Measurements from ENCODE around the gene AKNAD1.

Gene AKNAD1

DNA sequence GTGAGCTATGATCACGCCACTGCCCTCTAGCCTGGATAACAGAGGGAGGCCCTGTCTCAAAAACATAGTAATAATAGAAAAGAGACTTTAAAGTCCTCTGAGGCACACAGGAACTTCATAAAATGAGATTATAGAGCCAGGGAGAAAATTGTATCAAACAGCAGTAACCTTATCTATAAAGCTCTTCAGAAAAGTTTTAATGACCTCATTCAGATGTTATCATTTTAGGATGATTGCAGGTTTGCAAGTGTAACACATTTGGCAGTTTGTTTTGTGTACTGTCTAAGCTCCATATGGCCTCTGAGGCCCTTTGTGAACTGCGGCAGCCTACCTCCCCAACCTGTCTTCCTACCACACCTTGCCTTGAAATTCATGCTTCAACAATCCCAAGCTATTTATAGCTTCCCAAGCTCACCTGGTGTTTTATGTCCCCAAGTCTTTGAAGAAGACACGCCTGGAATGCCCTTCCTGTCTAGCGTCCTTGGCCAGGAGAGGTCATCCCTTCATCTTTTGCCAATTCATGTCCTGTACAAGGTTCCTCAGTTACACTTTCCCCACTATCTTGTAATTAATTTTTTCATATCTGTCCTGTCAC is 8.5 kb upstream of the AKNAD1 start:
- DNase-seq (ENCODE audit: low read depth in 1 of 2, low spot score in 1 of 2), result no peak

DNA sequence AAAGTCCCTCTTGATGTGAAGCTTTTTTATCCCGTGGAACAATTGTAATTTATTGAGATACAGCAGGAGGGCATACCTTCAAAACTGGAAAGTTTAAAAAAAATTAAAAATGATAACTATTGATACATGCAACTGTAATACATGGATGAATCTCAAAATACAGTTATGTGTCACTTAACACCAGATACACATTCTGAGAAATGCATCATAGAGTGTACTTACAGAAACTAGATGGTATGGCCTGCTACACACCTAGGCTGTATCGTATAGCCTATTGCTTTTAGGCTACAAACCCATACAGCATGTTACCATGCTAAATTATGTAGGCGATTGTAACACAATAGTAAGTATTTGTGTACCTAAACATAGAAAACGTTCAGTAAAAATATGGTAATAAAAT is 7.1 kb upstream of the AKNAD1 start:
- no peak for DNase-seq (ENCODE audit: low read depth in 1 of 2, low spot score in 1 of 2)

DNA sequence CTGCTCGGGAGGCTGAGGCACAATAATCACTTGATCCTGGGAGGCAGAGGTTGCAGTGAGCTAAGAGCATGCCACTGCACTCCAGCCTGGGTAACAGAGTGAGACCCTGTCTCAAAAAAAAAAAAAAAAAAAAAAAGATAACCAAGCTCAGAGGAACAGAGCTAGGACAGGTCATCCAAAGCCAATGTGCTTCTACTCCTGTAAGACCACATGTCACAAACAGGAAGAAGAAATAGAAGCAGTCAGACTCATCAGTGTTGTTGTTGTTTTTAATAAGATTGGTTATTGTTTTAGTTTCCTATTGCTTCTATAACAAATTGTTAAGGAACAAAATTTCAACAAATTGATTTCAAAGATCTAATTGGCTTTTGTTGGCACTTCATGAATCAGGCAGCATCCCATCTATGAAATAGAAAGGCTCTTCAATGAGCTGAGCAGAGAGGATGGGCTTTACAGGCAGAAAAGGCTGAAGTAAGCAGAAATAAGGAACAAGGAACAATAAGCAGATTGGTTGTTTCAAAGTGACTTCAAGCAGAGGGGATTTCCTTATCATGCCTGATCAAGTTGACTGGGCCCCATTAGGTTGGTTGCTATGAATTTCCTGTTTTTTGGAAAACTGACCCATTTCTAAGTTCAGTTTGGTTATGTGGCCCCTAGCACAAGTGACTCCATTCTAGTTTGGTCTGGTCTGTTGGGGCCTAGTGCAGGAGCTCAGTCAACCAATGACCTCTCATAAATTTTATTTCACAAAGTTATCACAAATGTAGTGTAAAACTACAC is 6.0 kb upstream of the AKNAD1 start:
- no peak for DNase-seq (ENCODE audit: low read depth in 1 of 2, low spot score in 1 of 2)

DNA sequence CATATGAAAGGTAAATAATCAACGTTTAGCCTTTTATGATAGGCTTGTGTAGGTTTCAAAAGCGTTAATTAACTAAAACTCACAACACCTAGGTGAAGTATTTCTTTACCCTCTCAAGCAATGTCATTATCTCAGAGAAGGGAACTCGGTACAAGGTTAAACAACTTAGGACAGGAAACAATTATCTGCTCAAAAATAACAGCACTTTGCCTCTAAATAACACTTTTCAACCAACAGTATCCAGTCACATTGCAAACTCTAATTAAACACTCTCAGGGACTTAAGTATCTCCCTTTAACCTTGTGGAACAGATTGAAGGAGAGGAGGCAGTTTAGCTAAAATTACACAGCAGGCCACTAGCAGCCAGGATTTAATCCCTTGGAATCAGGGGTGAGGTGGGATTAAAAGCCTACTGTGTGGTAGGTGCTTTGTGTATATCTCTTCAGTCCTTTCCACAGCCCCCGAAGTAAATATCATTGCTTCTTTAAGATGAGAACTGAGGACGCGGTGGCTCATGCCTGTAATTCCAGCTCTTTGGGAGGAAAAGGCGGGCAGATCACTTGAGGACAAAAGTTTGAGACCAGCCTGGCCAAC is 5.2 kb upstream of the AKNAD1 start:
- no peak for DNase-seq (ENCODE audit: low read depth in 1 of 2, low spot score in 1 of 2)

DNA sequence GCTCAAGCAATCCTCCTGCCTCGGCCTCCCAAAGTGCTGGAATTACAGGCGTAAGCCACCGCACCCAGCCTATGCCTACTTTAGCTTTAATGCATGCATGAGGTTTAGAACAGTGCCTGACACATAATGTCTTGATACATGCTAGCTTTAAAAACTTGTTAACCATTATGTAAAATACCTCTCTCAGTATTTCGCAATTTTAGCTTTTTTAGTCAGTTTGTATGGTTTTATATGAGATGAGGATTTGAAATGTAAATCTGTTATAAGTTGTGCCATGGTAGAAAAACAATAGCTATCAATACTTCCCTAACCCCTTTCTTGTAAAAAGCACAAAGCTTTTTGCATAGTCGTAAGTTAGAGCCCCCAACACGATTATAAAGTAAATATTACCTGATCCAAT is 4.7 kb upstream of the AKNAD1 start:
- DNase-seq (ENCODE audit: low read depth in 1 of 2, low spot score in 1 of 2), result no peak

DNA sequence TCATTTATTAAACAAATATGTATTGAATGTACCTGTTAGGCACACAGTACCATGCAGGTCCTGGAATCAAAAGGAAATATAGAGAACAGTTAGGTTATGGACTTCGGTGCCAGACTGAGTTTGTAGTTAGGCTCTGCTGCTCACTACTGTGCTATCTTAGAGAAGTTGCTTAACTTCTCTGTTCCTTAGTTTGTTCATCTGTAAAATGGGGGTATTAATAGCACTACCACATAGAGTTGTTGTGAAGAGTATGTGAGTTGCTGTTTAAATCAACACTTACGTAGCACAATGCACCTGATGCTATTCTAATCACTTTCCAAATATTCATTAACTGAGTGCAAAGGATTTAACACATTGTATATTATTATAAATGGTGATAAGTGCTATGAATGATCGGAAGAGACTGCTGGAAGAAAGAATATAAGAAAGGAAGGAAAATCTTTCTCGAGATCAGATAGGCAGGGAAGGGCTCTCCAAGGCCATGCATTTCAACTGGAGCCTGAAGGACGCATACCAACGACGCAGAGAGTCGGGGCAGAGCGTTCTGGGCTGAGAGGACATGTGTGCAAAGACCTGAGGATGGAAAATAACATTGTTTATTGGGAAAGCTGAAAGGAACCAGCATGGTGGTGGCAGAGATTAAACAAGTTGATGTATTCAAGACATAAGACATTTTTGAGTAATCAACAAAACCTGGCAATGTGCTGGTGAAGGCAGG is 3.5 kb upstream of the AKNAD1 start:
- no peak for DNase-seq (ENCODE audit: low read depth in 1 of 2, low spot score in 1 of 2)

DNA sequence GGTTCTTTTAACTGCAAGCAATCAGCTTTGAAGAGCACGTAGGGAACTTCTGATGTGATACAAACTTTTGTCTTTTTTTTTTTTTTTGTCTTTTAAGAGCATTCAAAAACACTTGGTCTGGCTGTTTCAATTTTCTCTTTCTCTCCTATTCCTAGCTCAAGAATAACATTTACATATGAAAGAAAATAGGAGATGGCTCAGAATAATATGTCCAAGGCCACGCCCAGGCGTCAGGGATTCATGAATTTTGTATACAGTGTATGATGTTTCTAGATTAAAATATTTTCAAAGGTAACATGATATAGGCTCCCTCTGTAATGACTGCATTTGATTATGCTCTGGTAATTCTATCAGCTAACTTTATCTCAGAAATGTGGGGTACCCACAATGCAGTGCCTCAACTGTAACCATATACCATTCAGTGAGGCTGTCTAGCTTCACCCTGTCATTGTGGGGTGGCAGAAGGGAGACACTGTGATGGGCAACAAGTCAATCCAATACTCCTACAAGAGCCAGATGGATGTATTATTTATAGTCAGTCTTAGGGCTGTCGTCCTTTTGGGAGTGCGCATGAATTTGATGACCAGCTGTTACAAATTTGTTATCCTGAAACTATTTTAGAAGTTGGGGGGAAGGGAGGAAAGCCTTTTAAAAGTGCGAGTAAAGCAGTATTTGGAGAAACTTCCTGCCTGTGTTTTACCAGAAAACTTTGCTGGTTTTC is 1.5 kb upstream of the AKNAD1 start:
- no peak for DNase-seq (ENCODE audit: low read depth in 1 of 2, low spot score in 1 of 2)

DNA sequence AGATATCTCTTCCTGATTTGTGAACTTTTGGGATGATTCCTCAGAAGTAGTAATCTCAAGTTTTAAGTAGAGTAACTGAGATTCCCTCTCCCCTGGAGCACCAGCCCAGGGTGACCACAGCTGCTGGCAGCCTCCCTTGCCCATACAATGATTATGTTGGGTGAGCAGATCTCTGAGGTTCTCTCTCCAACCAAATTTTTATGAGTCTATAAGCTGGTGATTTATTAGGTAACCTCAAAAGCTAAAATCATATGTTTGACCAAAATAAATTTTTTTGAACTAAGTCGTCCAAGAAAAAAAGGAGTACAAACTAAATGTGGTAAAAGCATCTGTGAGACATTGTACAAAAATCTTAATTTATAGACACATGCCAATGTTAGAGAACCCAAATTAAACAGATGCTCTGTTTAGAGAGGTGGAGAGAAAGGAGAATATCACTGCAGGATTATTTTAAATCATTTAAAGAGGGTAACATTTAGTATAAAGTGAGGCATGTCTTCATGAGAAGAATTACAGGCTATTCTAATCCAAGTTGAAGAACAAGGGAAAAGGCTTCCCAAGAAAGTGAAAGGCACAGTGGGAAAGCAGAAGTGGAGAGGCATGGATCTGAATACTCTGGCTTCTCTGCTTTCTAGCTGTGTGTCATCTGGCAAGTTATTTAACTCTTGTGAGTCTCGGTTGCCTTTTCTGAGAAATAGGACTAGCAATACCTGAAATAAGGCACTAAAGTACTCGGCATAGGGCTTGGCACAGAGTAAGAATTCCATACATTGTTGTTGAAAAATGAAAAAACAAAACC is 2.5 kb downstream of the AKNAD1 start:
- DNase-seq (ENCODE audit: low read depth in 1 of 2, low spot score in 1 of 2), result no peak

DNA sequence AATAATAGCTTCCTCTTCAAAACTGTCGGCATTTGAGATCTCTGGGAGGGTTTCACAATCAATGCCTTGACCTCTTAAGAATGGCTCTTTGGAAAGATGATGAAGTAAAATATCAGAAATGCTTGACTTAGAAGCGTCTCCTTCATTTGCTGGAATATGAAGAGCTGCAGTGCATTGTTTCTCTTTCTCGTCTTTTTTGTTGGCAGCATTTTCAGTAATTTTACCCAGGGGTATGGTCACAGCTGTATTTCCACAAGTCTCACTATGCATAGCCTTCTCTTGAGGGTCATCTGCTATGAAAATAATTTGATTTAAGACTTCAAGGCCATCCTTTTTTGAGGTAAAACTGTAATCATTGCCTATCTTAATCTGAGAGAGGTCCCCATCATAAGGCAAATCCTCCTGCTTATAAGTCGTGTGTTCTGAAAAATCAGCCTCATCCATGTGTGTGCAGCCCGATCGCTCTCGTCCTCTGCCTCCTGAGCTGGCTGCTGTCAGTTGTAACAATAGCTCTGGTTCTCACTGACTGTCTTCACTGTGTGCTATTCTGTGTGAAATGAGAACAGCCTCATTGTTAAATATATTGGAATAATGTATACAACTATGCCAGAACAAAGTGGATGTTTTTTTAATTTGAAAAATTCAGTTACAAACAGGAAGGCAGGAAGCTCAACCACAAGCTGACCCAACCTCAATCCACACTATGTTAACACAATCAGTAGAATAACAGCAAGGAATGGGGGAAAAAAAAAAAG is 4.5 kb downstream of the AKNAD1 start:
- no peak for DNase-seq (ENCODE audit: low read depth in 1 of 2, low spot score in 1 of 2)

DNA sequence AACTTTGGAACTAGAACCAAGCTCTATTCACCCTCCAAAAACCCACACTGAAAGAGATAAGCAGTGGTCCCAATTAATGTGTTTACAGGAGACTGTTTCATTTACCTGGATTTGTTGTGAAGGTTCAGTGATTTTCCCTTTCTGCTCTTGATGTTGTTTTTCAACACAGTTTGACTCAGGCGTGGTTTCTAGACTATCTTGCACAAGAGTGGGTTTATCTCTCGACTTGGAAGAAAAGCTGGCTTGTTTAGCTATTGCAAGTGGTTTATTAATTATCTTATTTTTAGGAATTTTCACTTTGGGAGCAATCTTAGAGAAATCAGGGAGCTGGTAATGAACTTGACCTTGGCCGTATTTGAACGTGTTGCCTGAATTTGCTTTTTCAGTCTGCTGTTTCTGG is 5.3 kb downstream of the AKNAD1 start:
- DNase-seq (ENCODE audit: low read depth in 1 of 2, low spot score in 1 of 2), result no peak

DNA sequence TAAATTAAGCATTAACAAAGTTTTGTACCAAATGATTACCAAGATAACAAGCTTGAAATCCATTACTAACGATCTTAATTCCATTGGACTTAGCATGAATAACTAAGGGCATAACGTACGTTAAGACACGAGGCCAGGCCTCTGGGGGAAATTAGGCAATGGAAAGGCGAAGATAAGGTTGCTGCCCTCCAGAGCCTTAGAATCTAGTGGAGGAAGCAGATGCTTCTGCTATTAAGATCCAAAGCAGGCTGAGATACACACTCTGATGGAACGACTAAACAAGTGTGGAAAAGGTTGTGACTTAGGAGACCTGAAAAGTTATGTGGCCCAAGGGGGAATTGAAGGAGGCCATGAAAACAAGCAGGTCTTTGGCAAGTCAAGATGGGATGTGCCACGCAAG is 6.0 kb downstream of the AKNAD1 start:
- DNase-seq (ENCODE audit: low read depth in 1 of 2, low spot score in 1 of 2), result no peak

DNA sequence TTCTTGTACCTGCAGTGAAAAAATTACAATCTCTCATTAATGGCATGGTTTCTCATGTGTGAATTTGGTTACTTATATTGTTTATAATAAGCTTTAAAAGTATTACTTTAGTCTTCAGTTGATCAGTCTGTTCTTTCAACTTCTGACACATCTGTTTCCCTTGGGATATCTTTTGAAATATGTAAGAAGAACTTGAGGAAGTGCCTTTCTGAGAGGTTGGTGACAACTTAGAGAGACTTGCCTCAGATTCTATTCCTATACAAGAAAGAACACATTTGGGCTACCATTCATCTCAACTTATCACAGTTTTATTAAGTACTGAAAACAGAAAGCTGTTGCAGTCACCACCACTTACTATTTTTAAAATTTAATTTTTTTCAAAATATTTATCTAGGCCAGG is 8.1 kb downstream of the AKNAD1 start:
- no peak for DNase-seq (ENCODE audit: low read depth in 1 of 2, low spot score in 1 of 2)

DNA sequence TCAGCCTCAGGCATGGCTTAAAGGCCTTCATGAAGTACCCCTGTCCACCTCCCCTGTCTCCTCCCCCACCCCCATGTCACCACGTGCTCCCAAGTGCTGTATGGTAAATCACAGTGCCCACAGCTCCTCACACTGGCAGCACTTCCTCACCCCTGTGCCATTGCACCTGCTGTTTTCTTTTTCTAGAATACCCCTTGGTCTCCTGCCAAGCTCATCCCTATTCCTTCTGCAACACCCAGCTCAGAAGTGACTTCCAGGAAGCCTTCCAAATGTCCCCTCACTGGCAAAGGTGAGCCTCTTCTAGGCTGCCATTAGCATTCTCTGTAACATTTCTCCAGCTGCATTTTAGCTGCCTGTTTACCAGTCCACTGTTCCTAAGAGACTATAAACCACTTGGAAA is 9.4 kb downstream of the AKNAD1 start:
- no peak for DNase-seq (ENCODE audit: low read depth in 1 of 2, low spot score in 1 of 2)

DNA sequence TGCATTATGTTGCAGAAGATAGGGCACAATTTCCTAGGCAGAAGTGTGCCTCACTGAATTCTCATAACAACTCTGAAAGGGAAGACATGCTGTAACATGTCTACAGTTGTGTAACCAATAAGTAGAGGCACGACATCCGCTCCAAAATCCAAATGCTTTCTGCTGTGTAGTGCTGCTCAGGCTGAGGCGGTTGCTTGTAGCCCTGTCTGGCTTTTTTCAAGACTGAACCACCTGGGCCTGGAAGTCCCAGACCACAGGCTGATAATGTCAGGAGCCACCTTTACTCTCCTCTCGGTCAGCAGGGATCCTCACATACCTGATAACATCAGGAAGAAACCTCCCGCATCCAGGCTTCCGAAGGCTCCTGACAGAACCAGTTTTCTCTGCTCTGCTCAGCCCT is 10.9 kb downstream of the AKNAD1 start:
- no peak for DNase-seq (ENCODE audit: low read depth in 1 of 2, low spot score in 1 of 2)

DNA sequence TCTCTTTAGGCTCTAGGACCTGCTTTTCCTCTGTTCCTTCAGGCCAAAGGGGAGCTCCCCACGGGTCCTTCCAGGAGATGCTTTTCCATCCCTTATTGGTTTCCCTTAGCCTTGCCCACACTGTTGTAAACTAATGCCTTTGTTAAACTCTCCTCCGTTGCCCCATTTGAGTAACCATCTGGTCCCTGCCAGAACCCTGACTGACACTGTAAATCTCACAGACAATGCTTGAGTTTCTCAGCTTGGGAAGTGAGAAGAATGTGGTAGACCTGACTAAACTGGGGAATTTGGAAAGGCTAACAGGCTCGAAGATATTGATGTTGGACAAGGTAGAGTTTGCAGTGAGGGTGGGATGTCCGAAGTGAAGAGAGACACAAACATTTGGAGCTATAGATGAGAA is 11.4 kb downstream of the AKNAD1 start:
- DNase-seq (ENCODE audit: low read depth in 1 of 2, low spot score in 1 of 2), result no peak

DNA sequence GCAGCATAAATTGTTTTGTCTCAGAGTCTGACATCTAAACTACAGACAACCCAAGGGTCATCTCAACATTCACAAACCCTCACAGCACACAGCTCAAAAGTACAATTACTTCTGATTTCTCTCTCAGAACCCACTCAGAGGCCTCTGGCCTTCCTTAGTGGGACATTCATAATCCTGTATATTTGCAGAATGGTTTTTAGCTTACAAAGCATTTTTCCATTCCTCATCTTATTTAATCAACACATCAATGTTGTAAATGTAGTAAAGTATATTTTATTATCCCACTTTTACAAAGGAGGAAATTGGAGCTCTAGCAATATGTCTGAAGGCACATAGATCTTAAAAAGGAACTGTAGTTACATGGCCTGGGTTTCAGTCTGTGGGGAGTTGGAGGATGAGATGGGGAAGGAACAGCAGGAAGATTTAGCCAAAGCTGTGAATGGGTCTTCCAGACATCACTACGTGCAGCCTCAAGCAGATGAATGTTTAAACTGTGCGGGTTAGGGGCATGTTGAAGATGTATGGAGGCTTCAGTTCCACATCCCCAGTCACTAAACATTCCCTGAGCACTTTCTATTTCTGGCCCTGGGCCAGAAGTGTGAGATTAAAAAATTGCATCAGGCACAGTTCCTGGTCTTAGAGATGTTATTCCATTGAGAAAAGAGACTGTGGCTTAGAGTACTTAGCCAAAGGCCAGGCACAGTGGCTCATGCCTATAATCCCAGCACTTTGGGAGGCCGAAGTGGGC is 13.3 kb downstream of the AKNAD1 start:
- no peak for DNase-seq (ENCODE audit: low read depth in 1 of 2, low spot score in 1 of 2)

DNA sequence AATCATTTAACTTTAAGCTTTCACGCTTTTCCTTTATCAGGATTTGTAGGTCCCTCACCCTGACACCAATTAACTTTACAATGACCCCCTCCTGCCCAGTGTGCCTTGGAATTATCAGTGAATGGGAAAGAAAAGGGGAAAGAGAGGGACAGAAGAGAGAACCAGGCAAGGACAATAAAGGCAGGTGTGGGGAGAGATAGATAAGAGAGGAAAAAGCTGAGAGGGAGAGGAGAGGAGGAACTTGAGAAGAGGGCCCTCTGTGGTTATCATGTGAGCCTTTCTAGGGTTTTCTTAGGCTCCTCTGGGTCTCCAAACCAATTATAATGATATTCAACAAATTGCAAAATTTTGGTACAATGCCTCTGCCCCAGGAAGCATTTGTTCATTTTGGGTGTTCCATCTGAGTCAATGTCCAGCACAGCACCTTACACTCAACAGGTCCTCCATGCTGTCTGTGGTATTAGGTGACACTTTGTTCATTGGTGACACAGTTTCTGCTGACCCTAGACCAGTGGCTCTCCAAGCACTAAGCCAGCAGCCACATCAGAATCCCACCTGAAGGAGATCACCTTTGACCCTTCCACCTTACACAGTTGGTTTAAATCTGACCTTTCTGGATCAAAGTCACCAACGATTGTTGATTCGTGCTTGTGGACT is 14.2 kb downstream of the AKNAD1 start:
- no peak for DNase-seq (ENCODE audit: low read depth in 1 of 2, low spot score in 1 of 2)

DNA sequence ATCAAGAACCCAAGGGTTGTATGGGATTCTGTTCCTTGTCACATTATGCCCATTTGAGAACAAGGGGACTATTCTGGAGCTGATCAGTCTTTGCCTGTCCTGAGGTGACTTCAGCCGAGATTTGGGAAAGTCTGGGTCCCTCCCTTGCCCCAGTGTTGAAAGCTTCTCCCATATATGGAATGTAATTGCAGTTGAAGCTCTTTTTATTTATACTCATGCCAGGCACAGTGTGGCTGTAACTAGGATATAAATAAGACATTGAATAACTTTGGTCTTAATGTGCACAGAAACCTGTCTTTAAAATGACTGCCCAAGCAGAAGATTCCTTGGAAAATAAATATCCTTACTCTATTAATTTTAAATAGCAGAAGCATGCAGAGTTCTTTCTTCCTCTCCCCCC is 15.2 kb downstream of the AKNAD1 start:
- no peak for DNase-seq (ENCODE audit: low read depth in 1 of 2, low spot score in 1 of 2)

DNA sequence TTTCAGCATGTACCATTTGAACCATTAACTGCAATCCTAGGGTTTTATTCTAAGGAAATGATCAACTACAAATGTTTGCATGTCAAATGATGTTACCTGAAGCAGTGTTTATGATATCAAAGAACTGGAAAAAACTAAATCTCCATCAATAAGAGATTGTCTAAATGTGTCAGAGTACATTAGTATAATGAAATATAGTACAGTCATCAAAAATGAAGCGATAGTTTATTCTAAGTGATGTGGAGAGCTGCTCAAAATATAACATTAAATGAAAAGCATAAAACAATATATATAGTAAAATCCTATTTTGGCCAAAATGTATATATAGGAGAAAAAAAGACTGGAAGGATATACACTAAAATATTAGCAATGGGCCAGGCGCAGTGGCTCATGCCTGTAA is 24.0 kb downstream of the AKNAD1 start:
- no peak for DNase-seq (ENCODE audit: low read depth in 1 of 2, low spot score in 1 of 2)
